HG03520 (cell line): ENCODE measurements around the gene PES1.
A peak's percentile ranks its signal among the peaks of the same experiment; 100 is the strongest.
"Not testable (repeated sequence)": the region's sequence is repeated elsewhere in the genome, so short reads cannot be mapped to it uniquely, and the experiment has no call there.

Source experiments
- ATAC-seq: cut with Tn5 transposase; IDR thresholded peaks from one replicate; pipeline ENCODE4 v1.9.1; 2021; ENCODE audit warnings: mild to moderate bottlenecking, moderate library complexity; ENCODE audit not compliant: unreplicated experiment

Gene PES1

DNA sequence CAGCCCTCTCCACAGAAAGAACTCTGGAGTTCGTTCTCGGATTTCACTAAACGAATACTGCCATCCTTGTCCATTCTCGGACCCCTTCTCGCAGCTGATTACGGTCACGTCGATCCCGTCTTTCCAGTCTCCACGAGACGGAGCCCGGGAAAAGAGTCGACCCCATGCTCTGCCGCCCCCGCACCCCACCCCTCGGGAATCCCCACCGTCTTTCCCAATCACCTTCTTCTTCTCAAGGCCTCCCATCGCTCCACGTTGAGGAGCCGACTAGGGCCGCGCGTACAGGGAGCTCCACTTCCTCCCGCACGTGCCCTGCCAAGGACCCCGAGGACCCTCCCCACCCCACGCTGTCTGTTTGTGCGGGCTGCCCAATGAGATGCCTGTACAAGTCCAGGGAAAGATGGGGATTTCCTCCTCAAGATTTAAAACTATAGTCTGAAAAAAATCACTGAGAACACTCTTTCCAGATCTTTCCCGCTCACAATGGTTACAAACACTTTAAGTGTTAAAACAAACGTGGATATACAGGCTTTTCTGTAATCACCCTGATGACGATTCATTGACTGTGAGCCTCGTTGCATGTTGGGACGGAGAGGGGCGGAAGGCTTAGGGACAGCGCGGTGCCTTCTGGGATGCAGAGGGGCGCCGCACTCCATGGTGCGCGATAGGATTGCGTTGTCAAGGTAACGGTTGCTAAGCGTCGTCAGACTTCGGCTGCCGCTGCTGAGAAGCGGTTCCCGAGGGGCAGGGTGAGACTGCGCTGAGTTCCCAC is at the start of gene PES1:
PES1 (minus strand) TSS at position 323 of the 772 bp plus-strand sequence; CDS start at position 246, 77 bp downstream.
- peak; percentile 94 for ATAC-seq

- ATAC-seq, result no peak
Measured at GRCh38 chr22:30640839-30641430, 49.2 kb upstream of the PES1 start.

DNA sequence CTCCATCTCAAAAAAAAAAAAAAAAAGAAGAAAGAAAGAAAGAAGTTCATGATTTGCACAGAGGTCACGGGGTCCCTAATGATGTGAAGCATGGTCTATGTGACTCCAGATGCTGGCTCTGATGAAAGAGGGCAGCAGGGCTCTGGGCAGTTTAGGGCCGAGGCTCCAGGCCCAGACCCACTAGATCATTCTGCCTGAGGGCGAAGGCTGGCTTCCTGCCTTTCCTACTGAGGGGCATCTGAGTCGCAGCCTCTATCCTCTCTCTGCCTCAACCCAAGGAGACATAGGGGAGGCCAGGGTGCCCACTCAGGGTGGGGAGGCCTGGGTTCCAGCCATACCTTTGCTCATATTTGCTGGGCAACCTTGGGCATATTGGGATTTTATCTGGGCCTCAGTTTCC is 48.7 kb upstream of the PES1 start:
- no peak for ATAC-seq

- ATAC-seq, result no peak
Measured at GRCh38 chr22:30637701-30638114, 46.0 kb upstream of the PES1 start.

DNA sequence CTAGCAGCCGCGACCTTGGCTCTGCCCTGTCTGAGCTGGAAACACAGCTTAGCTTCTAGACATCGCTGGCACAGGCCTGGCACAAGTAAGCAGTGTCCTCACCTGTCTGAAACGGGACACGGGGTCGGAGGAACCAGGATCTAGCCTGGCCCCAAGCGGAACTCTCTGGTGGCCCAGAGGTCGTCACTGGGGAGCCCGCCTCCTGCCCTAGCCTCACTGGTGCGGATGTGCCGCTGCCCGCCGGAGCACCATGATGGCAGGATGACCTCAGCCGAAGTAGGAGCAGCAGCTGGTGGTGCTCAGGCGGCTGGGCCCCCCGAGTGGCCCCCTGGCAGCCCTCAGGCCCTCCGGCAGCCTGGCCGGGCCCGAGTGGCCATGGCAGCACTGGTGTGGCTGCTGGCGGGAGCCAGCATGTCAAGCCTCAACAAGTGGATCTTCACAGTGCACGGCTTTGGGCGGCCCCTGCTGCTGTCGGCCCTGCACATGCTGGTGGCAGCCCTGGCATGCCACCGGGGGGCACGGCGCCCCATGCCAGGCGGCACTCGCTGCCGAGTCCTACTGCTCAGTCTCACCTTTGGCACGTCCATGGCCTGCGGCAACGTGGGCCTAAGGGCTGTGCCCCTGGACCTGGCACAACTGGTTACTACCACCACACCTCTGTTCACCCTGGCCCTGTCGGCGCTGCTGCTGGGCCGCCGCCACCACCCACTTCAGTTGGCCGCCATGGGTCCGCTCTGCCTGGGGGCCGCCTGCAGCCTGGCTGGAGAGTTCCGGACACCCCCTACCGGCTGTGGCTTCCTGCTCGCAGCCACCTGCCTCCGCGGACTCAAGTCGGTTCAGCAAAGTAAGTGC is 44.7 kb upstream of the PES1 start:
- ATAC-seq, result no peak

GRCh38 chr22:30635273-30636225 is 43.8 kb upstream of the PES1 start, which contains the start of gene SLC35E4:
Gene SLC35E4 (plus strand): TSS chr22:30635781. CDS start chr22:30636451, 670 bp downstream.
- ATAC-seq, result peak; percentile 65

GRCh38 chr22:30634471-30635233 is 42.9 kb upstream of the PES1 start:
- peak; percentile 43 for ATAC-seq

DNA sequence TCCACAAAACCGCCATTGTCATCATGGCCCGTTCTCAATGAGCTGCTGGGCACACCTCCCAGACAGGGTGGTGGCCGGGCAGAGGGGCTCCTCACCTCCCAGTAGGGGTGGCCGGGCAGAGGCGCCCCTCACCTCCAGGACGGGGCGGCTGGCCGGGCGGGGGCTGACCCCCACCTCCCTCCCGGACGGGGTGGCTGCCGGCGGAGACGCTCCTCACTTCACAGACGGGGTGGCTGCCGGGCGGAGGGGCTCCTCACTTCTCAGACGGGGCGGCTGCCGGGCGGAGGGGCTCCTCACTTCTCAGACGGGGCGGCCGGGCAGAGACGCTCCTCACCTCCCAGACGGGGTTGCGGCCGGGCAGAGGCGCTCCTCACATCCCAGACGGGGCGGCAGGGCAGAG is 39.8 kb upstream of the PES1 start:
- ATAC-seq, result not testable (repeated sequence)

GRCh38 chr22:30628491-30628890 is 36.8 kb upstream of the PES1 start:
- ATAC-seq, result no peak

GRCh38 chr22:30627471-30627870 is 35.8 kb upstream of the PES1 start:
- no peak for ATAC-seq

GRCh38 chr22:30626413-30626812 is 34.7 kb upstream of the PES1 start:
- no peak for ATAC-seq

GRCh38 chr22:30619909-30620308 is 28.2 kb upstream of the PES1 start:
- ATAC-seq, result not testable (repeated sequence)

- no peak for ATAC-seq
Measured at GRCh38 chr22:30617819-30618218, 26.1 kb upstream of the PES1 start.

DNA sequence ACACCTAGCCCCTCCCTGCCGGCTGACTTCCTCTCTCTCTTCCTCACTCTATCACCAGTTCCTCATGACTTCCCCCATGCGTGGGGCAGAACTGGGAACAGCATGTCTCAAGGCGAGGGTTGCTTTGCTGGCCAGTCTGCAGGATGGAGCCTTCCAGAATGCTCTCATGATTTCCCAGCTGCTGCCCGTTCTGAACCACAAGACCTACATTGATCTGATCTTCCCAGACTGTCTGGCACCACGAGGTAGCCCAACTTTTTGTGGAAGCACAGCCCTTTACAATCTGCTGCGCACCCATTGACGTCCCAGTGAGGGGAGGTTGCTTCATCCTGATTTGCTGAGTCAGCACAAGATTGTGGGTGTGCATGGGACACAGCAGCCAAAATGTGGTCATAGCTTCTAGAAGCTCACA is 23.8 kb upstream of the PES1 start:
- no peak for ATAC-seq

DNA sequence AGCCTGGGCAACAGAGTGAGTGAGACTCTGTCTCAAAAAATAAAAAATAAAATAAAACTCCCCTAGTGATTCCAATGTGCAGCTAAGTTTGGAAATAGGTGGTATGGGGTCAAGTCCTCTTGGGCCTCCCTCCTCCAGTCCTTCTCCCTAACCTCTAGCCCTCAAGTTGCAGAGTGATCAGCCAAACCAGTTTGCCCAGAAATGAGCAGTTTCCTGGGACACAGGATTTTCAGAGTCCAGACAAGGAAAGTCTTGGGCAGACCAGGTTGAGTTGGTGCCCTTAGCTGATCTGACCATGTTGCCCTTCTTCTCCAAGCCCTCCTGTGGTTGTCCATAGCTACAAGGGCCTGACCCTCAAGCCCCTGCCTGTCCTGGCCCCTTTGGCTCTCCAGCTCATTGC is 23.2 kb upstream of the PES1 start:
- no peak for ATAC-seq

DNA sequence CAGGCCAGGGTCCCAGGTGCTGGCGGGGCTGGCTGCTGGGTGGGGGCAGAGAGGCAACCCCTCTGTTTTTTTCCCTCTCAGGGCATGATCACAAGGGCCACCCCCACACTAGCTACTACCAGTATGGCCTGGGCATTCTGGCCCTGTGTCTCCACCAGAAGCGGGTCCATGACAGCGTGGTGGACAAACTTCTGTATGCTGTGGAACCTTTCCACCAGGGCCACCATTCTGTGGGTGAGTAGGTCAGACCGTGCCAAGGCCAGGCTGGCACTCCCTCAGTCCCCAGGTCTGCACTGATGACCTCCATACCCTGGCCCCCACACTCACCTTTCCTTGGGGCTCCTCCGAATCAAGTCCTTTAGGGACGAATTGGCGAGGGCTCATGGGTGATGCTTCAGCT is 22.6 kb upstream of the PES1 start:
- no peak for ATAC-seq

DNA sequence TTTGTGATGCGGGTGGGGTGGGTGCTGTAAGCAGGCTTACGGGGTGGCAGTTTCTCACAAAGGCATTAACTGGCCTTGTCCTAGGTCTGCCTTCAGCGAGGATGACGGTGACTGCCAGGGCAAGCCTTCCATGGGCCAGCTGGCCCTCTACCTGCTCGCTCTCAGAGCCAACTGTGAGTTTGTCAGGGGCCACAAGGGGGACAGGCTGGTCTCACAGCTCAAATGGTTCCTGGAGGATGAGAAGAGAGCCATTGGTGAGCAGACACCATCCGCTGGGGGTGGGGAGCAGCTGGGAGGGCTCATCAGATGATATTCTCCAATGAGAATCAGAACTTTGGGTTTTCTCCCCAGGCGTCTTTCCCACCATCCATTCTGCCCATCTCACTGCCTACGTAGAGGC is 21.1 kb upstream of the PES1 start:
- ATAC-seq, result no peak

- no peak for ATAC-seq
Measured at GRCh38 chr22:30611197-30611596, 19.5 kb upstream of the PES1 start.

DNA sequence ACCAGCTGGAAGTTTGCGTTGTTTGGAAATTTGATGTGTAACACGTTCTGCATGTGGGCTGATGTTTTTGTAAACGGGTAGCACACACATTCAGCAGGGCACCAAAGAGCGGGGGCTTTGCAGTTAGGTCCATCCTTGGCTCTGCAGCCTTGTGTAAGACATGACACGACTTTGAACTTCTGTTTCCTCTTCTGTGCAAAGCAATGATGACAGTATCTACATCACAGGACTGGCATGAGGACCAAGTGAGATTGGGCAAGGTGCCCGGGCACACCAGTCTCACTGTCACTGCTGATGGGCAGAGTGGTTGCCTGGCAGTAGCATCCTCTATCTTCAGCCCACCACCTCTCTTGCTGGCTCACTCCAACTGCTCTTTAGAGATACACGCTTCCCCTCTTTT is 18.6 kb upstream of the PES1 start:
- ATAC-seq, result no peak
